SK-N-SH treated with all-trans-retinoic acid at 6 μM for 48 hours (cell line): Measurements from ENCODE around the gene EN1.

ENCODE experiments used
- ARNTL ChIP-seq: fragments of 450-650 bp; formaldehyde crosslinking; IDR thresholded peaks from 2 replicates; pipeline ENCODE4 v1.5.0; 2020; ENCODE audit warnings: low read depth, mild to moderate bottlenecking, moderate library complexity, borderline replicate concordance
- CSDC2 ChIP-seq: fragments of 250-450 bp; sonication (Bioruptor Pico); IDR thresholded peaks from 2 replicates; pipeline ENCODE4 v1.5.0; 2020; ENCODE audit warnings: mild to moderate bottlenecking, moderate library complexity
- CSRNP3 ChIP-seq: fragments of 250-450 bp; sonication (Bioruptor Pico); IDR thresholded peaks from 2 replicates; pipeline ENCODE4 v1.5.1; 2021; ENCODE audit warnings: mild to moderate bottlenecking, moderate library complexity
- PATZ1 ChIP-seq: fragments of 250-450 bp; sonication (Bioruptor Pico); IDR thresholded peaks from 2 replicates; pipeline ENCODE4 v1.8.0; 2020; ENCODE audit warnings: mild to moderate bottlenecking, moderate library complexity, borderline replicate concordance
- PPARA ChIP-seq: fragments of 250-450 bp; sonication (Bioruptor Pico); IDR thresholded peaks from 2 replicates; pipeline ENCODE4 v1.5.0; 2020; ENCODE audit warnings: mild to moderate bottlenecking, borderline replicate concordance
- TCF4 ChIP-seq: fragments of 250-450 bp; sonication (Bioruptor Pico); IDR thresholded peaks from 2 replicates; pipeline ENCODE4 v1.8.0; 2021; ENCODE audit warnings: mild to moderate bottlenecking, moderate library complexity, borderline replicate concordance
- ZFP3 ChIP-seq: fragments of 250-450 bp; sonication (Bioruptor Pico); IDR thresholded peaks from 2 replicates; pipeline ENCODE4 v1.5.0; 2020; ENCODE audit warnings: mild to moderate bottlenecking, moderate library complexity

- TF ChIP-seq CSDC2 (CRISPR knock-in tag) (no peak), PATZ1 (no peak), ARNTL (CRISPR knock-in tag) (no peak), ZFP3 (CRISPR knock-in tag) (no peak), PPARA (CRISPR knock-in tag) (no peak), CSRNP3 (CRISPR knock-in tag) (no peak), TCF4 (CRISPR knock-in tag) (no peak)
These were observed 39.6 kb downstream of the EN1 start for GRCh38 chr2:118807668-118808428.
